GM21526 (cell line): ENCODE results near the gene CYP2B6.
"Not testable (repeated sequence)": the region's sequence is repeated elsewhere in the genome, so short reads cannot be mapped to it uniquely, and the experiment has no call there.

Experiments used
- ATAC-seq: cut with Tn5 transposase; IDR thresholded peaks from one replicate; pipeline ENCODE4 v1.9.1; 2021; ENCODE audit warnings: moderate library complexity; ENCODE audit not compliant: unreplicated experiment, low FRiP score

CYP2B6 gene

GRCh38 chr19:40979759-40980158 lies 11.3 kb upstream of the CYP2B6 start:
- ATAC-seq: not testable (repeated sequence)

DNA sequence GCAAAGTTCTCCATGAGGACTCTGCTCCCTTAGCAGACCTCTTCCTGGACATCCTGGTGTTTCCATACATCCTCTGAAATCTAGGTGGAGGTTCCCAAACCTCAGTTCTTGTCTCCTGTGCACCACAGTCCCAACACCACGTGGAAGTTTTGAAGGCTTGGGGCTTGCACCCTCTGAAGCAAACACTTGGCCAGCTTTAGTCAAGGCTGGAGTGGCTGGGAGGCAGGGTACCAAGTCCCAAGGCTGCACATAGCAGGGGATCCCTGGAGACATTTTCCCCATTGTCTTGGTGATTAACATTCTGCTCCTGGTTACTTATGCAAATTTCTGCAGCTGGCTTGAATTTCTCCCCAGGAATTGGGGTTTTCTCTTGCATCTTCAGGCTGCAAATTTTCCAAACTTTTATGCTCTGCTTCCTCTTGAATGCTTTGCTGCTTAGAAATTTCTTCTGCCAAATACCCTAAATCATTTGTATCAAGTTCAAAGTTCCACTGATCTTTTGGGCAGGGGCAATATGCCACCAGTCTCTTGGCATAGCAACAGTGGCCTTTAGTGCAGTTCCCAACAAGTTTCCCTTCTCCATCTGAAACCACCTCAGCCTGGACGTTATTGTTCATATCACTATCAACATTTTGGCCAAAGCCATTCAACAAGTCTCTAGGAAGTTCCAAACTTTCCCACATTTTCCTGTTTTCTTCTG lies 10.2 kb upstream of the CYP2B6 start:
- ATAC-seq: not testable (repeated sequence)

GRCh38 chr19:40981591-40981990 lies 9.5 kb upstream of the CYP2B6 start:
- no peak for ATAC-seq

DNA sequence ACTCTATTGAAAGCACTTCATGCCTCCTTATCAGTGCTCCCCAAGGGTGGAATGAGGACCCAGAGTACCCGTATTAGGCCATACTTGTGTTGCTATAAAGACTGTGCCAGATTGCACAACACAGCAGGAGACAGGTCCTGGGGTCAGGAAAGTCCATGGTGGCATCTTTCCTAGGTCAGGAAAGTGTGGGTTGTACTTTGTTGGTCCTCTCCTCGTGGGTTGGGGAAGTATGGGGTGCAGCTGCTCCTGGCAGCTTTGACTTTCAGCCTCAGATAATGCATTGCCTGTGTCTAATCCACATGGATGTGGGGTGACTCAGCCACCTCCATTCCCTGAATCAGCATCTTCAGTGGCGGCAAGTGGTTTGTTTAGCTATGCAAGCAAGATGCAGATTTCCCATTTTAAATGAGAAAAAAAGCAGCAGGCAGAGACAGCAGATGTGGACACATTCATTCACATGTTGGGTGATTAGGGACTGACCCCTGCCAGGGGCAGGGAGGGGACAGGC lies 8.4 kb upstream of the CYP2B6 start:
- no peak for ATAC-seq

DNA sequence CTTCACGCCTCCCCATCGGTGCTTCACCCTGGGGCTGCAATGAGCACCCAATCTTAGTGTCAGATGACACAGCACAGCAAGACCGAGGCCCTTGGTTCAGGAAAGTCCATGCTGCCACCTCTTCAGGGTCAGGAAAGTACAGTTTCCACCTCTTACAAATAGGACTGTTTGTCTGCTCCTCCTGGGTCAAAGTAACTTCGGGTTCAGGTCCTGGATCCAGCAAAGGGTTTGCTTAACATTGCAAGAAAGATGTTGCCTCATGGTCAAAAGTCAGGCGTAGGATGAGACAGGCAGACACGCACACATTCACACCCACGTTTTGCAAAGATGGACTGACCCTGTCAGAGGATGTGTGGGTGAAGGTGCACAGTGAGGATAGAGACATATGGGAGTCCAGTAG lies 1.6 kb upstream of the CYP2B6 start:
- no peak for ATAC-seq

- no peak for ATAC-seq
Measured at GRCh38 chr19:40995355-40995754, 4.3 kb downstream of the CYP2B6 start.

DNA sequence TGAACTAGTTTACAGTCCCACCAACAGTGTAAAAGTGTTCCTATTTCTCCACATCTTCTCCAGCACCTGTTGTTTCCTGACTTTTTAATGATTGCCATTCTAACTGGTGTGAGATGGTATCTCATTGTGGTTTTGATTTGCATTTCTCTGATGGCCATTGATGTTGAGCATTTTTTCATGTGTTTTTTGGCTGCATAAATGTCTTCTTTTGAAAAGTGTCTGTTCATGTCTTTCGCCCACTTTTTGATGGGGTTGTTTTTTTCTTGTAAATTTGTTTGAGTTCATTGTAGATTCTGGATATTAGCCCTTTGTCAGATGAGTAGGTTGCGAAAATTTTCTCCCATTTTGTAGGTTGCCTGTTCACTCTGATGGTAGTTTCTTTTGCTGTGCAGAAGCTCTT lies 7.9 kb downstream of the CYP2B6 start:
- ATAC-seq: not testable (repeated sequence)

DNA sequence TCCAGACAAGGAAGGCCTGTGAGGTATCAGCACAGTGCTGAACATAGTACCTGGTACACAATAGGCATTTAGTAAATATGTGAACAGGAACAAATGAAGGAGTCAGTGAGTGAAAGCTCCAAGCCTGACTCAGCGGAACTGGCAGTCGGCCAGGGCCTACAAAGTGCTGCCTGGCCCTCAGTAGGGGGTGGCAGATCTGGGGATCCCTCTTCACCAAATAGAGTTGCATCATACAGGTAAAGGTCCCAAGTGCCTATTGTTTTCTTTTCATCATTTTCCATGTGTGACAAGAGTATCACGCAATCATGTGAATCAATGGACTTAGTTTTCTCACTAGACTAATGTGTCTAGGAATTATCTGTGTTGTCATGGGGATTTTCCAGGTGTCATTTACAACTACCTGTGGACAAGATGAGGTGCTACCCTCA lies 9.2 kb downstream of the CYP2B6 start:
- ATAC-seq: no peak

GRCh38 chr19:41001243-41001971 lies 10.3 kb downstream of the CYP2B6 start:
- no peak for ATAC-seq

GRCh38 chr19:41003656-41004055 lies 12.6 kb downstream of the CYP2B6 start:
- ATAC-seq: not testable (repeated sequence)

- ATAC-seq: no peak
Measured at GRCh38 chr19:41009700-41010235, 18.7 kb downstream of the CYP2B6 start.

- ATAC-seq: no peak
Measured at GRCh38 chr19:41013359-41013758, 22.3 kb downstream of the CYP2B6 start.

GRCh38 chr19:41014643-41015042 lies 23.6 kb downstream of the CYP2B6 start:
- no peak for ATAC-seq

DNA sequence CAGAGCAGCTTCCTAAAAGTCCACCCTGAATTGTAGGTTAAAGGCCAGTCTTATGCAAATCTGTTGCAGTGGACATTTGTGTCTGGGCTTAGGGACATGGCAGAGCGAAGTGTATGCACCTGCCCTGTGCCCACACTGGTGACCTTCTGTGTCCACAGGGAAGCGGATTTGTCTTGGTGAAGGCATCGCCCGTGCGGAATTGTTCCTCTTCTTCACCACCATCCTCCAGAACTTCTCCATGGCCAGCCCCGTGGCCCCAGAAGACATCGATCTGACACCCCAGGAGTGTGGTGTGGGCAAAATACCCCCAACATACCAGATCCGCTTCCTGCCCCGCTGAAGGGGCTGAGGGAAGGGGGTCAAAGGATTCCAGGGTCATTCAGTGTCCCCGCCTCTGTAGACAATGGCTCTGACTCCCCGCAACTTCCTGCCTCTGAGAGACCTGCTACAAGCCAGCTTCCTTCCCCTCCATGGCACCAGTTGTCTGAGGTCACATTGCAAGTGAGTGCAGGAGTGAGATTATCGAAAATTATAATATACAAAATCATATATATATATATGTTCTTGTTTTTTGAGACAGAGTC lies 25.5 kb downstream of the CYP2B6 start:
- ATAC-seq: no peak

DNA sequence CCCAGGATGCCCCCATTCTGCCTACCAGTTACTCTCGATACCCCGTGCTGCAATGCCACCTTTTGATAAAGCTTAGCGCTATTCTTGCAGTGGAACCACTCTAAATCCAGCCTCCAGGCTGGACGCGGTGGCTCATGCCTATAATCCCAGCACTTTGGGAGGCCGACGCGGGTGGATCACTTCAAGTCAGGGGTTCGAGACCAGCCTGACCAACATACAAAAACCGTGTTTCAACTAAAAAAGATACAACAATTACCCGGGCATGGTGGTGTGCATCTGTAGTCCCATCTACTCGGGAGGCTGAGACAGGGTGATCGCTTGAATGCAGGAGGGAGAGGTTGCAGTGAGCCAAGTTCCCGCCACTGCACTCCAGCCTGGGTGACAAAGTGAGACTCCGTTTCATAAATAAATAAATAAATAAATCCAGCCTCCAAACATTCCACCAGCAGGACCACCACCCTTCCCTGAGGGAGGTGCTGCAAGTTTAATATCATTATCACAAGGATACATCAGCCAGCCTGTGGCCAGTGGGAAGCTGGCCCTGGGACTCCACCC lies 27.7 kb downstream of the CYP2B6 start:
- ATAC-seq: no peak

DNA sequence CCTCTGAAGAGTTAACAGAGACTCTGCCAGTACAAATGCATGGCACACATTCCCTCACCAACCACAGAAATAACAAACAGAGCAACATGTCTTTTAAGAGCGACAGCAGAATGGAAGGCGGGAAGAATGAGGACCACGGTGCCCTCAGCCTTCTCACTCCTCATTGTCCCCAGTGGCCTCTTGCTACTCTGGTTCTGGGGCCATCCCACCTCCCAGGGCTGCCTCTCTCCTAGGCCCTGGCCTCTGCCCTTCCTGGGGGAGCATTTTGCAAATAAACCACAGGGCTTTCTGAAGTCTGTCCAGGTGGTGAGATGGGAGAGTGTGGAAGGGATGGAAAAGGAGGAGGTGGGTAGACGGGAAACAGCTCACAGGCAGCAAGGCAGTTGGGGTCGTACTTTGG lies 28.3 kb downstream of the CYP2B6 start:
- no peak for ATAC-seq

GRCh38 chr19:41023193-41023592 lies 32.1 kb downstream of the CYP2B6 start:
- no peak for ATAC-seq

- no peak for ATAC-seq
Measured at GRCh38 chr19:41025411-41025810, 34.3 kb downstream of the CYP2B6 start.

- no peak for ATAC-seq
Measured at GRCh38 chr19:41025871-41026270, 34.8 kb downstream of the CYP2B6 start.

DNA sequence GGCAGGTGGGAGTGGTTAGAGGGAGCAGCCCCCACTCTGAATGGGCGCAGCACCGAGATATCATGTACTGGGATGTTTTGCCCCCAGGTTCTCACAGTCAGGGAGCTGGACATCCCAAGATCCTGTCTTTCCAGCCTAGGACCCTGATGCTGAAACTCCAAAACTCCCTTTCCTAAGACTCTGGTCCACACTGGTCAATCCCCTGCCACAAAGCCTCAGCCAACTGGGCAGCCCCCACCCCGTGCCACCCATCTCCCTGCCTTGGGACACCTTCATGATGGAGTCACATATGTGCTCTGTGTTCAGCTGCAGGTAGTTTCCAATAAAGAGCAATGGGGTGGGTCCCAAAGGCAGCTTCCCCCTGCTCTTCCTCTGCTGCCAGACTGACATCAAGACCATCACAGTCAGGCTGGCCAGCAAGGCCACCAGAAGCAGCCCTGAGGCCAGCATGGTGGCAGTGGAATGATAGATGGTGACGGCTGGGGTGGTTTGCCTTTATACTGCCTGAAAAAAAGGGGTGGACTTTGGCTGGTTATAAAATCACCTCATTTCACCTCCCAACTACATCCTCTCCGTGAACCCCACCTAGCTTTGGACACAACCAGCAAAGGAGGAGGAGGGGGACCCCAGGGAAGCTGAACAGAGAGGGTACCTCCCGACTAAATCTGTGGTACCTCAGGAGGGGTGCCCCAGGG lies 36.3 kb downstream of the CYP2B6 start:
- ATAC-seq: no peak
